ENCODE data around the gene TUBGCP2. TPM values are rescaled to one million over a fixed set of nuclear protein-coding genes. Genes with fewer than 3 reads are reported as not detected.

Gene TUBGCP2
- polyA plus RNA-seq, 3 donors: 25.9 to 78.6 (median 39.3) TPM

DNA sequence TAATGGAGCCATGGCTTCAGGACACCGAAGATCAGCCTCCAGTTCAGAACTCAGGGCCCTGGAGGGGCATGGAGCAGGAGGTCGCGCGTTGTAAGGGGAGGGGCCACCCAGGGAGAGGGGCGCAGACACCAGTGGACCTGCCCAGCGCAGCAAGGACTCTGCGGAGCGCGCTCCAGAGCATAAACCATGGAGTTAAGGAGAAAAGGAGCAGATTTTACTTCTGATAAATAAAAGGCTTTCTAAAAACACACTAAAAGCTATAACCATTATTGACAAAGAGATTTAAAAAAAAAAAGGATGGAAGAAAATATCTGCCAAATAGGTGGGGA, 17.5 kb upstream of the TUBGCP2 start:
- Histone ChIP-seq H4K20me1 (ENCODE audit: insufficient read depth, low read length) (no peaks in the 10 kb centered on the region), H3K4me3 (replicated peaks in 1 of 3; ENCODE audit: low read depth in 2 of 3, low read length in 3 of 3) (no peak overlapping the region), H3K9ac (ENCODE audit: insufficient read depth, low read length, poor library complexity, severe bottlenecking) (no peak overlapping the region), H3K36me3 (replicated peaks in 1 of 2; ENCODE audit: control insufficient read depth in 1 of 2, insufficient read depth in 2 of 2, low read length in 2 of 2) (no peaks in the 10 kb centered on the region), H3K79me2 (ENCODE audit: insufficient read depth, low read length) (no peaks in the 10 kb centered on the region), H3K27me3 (ENCODE audit: control insufficient read depth in 2 of 2, insufficient read depth in 2 of 2, low read length in 2 of 2) (peaks cover 26 to 62% of the 10 kb centered on the region in 2 donors), H3K27ac (ENCODE audit: low read depth in 1 of 2, low read length in 2 of 2) (no peak overlapping the region), H2AFZ (ENCODE audit: insufficient read depth, low read depth, low read length, poor library complexity, severe bottlenecking) (no peak overlapping the region), H3K4me2 (replicated peaks; ENCODE audit: extremely low read depth, low read length, poor library complexity, severe bottlenecking) (no peak overlapping the region), H3K9me3 (replicated peaks in 1 of 2; ENCODE audit: control insufficient read depth in 1 of 2, insufficient read depth in 1 of 2, low read length in 2 of 2) (peaks cover 3 to 18% of the 10 kb centered on the region in 2 donors), H3K4me1 (ENCODE audit: control insufficient read depth in 1 of 2, insufficient read depth in 2 of 2, low read length in 2 of 2) (peaks cover 4 to 15% of the 10 kb centered on the region in 2 donors)
- no peaks in the 10 kb centered on the region for H3K36me3 Mint-ChIP-seq
- peaks cover 0 to 19% (median 7%) of the 10 kb centered on the region in 7 donors for H3K9me3 Mint-ChIP-seq
- peaks cover 53 to 78% (median 64%) of the 10 kb centered on the region in 3 donors for H3K27me3 Mint-ChIP-seq (ENCODE audit: low read depth in 3 of 3)
- TF ChIP-seq, protein P1, sequence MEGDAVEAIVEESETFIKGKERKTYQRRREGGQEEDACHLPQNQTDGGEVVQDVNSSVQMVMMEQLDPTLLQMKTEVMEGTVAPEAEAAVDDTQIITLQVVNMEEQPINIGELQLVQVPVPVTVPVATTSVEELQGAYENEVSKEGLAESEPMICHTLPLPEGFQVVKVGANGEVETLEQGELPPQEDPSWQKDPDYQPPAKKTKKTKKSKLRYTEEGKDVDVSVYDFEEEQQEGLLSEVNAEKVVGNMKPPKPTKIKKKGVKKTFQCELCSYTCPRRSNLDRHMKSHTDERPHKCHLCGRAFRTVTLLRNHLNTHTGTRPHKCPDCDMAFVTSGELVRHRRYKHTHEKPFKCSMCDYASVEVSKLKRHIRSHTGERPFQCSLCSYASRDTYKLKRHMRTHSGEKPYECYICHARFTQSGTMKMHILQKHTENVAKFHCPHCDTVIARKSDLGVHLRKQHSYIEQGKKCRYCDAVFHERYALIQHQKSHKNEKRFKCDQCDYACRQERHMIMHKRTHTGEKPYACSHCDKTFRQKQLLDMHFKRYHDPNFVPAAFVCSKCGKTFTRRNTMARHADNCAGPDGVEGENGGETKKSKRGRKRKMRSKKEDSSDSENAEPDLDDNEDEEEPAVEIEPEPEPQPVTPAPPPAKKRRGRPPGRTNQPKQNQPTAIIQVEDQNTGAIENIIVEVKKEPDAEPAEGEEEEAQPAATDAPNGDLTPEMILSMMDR (IDR thresholded peaks at IDR 0.05): no peak
- H3K4me1 Mint-ChIP-seq: peaks cover 2% of the 10 kb centered on the region
- DNase-seq: no peak
- intact Hi-C loops (cut with micrococcal nuclease): loop anchor here (5.0 to 10.0 kb wide), 4 partner anchors 181 to 361 kb away; partner anchors contain the start of gene CYP2E1 (in 1 of the 2)
- WGBS (ENCODE audit: insufficient coverage): 8% methylated on average over 4 of the region's 9 CpGs
- H3K27ac Mint-ChIP-seq: no peak overlapping the region
- peak overlapping the region in 1 of 2 donors; percentile 71 for H3K4me3 Mint-ChIP-seq

DNA sequence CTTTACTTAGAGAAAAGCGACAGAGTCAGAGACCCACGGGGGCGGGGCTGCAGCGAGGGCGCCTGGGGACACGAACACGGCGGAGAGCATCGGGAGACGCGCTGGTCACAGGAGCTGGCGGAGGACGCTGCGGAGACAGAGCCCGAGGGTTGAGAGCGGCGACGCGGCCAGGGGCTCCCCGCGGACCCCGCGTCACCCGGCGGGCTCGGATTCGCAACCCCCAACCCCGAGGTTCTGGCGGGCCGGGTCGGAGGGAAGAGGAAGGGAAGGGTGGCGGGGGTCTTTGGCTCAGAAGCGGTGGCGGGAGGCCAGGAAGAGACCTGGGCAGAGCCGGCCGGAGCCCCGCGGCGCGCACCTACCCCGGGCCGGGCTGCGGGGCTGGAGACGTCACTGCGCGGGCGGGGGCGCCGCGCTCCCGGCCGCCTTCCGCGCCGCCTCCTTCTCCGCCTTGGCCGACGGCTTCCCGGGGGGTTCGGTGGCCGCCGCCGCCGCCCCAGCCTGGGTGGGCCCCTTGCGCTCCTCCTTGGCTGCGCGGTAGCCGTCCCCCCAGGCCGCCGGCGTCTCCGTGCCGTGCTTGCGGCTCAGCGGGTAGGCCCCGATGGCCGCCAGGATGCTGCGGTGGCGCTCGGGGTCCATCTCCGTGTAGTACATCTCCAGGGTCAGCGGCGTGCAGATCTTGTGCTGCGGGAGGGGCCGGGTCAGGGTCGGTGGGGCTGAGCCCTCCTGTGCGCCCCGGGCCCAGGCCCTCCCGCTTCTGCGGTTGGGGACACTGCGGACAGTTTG, 17.0 kb upstream of the TUBGCP2 start:
- no peaks in the 10 kb centered on the region for H4K20me1 ChIP-seq (ENCODE audit: insufficient read depth, low read length)
- H3K4me1 ChIP-seq (ENCODE audit: control insufficient read depth in 1 of 2, insufficient read depth in 2 of 2, low read length in 2 of 2): peaks cover 4 to 15% of the 10 kb centered on the region in 2 donors
- no peak for DNase-seq
- no peak overlapping the region for H2AFZ ChIP-seq (ENCODE audit: insufficient read depth, low read depth, low read length, poor library complexity, severe bottlenecking)
- Mint-ChIP-seq H3K9me3 (peaks cover 0 to 23% (median 12%) of the 10 kb centered on the region in 7 donors), H3K36me3 (no peaks in the 10 kb centered on the region), H3K4me1 (peaks cover 2% of the 10 kb centered on the region), H3K27me3 (ENCODE audit: low read depth in 3 of 3) (peaks cover 48 to 76% (median 62%) of the 10 kb centered on the region in 3 donors), H3K27ac (no peak overlapping the region), H3K4me3 (peak overlapping the region in 1 of 2 donors; percentile 81)
- H3K9me3 ChIP-seq (replicated peaks in 1 of 2; ENCODE audit: control insufficient read depth in 1 of 2, insufficient read depth in 1 of 2, low read length in 2 of 2): peaks cover 8 to 22% of the 10 kb centered on the region in 2 donors
- H3K9ac ChIP-seq (ENCODE audit: insufficient read depth, low read length, poor library complexity, severe bottlenecking): no peak overlapping the region
- no peaks in the 10 kb centered on the region for H3K36me3 ChIP-seq (replicated peaks in 1 of 2; ENCODE audit: control insufficient read depth in 1 of 2, insufficient read depth in 2 of 2, low read length in 2 of 2)
- H3K79me2 ChIP-seq (ENCODE audit: insufficient read depth, low read length): no peaks in the 10 kb centered on the region
- TF ChIP-seq, protein P1 (IDR thresholded peaks at IDR 0.05): no peak
- WGBS (ENCODE audit: insufficient coverage): 2% methylated on average over 74 of the region's 91 CpGs
- peak overlapping the region; percentile 39 for H3K4me2 ChIP-seq (replicated peaks; ENCODE audit: extremely low read depth, low read length, poor library complexity, severe bottlenecking)
- intact Hi-C loops (cut with micrococcal nuclease): loop anchor here (5.0 to 10.0 kb wide), 4 partner anchors 181 to 361 kb away; partner anchors contain the start of gene CYP2E1 (in 1 of the 2)
- no peak overlapping the region for H3K4me3 ChIP-seq (replicated peaks in 1 of 3; ENCODE audit: low read depth in 2 of 3, low read length in 3 of 3)
- peaks cover 26 to 58% of the 10 kb centered on the region in 2 donors for H3K27me3 ChIP-seq (ENCODE audit: control insufficient read depth in 2 of 2, insufficient read depth in 2 of 2, low read length in 2 of 2)
- no peak overlapping the region for H3K27ac ChIP-seq (ENCODE audit: low read depth in 1 of 2, low read length in 2 of 2)

Data from CD14-positive monocyte (primary cell).